Neural progenitor cell (in vitro differentiated cells): ENCODE data around the gene RASGRP2. TPM values are rescaled to one million over a fixed set of nuclear protein-coding genes. Genes with fewer than 3 reads are reported as not detected.

Experiments
- DNase-seq: peaks from one replicate; pipeline ENCODE4 v3.0.0-alpha.2; 2016; ENCODE audit warnings: low spot score
- H2AFZ ChIP-seq: fragments of 200-600 bp; sonication (generic); replicated peaks from 2 replicates; pipeline ENCODE4 v1.6.1; 2016; ENCODE audit warnings: antibody characterized with exemption
- H3F3A ChIP-seq: fragments of 200-600 bp; sonication (generic); 2 replicates; pipeline ENCODE4 v1.6.1; 2016; ENCODE audit warnings: antibody characterized with exemption, low read depth
- H3K27ac ChIP-seq: fragments of 200-600 bp; sonication (generic); 2 replicates; pipeline ENCODE4 v1.5.1; 2016; ENCODE audit warnings: mild to moderate bottlenecking
- H3K27me3 ChIP-seq: fragments of 200-600 bp; sonication (generic); 2 replicates; pipeline ENCODE4 v1.6.1; 2016; ENCODE audit warnings: mild to moderate bottlenecking, moderate library complexity
- H3K36me3 ChIP-seq: fragments of 200-600 bp; sonication (generic); 2 replicates; pipeline ENCODE4 v1.5.1; 2016
- H3K4me1 ChIP-seq: fragments of 200-600 bp; sonication (generic); 2 replicates; pipeline ENCODE4 v1.6.1; 2016; ENCODE audit warnings: mixed run types
- H3K4me2 ChIP-seq: fragments of 200-600 bp; sonication (generic); 2 replicates; pipeline ENCODE4 v1.6.1; 2016
- H3K4me3 ChIP-seq: fragments of 200-600 bp; sonication (generic); 2 replicates; pipeline ENCODE4 v1.5.1; 2016
- H3K79me2 ChIP-seq: fragments of 200-600 bp; sonication (generic); 2 replicates; pipeline ENCODE4 v1.6.1; 2016; ENCODE audit warnings: low read depth
- H3K9ac ChIP-seq: fragments of 200-600 bp; sonication (generic); 2 replicates; pipeline ENCODE4 v1.6.1; 2016
- H3K9me3 ChIP-seq: fragments of 200-600 bp; sonication (generic); 2 replicates; pipeline ENCODE4 v1.5.1; 2016; ENCODE audit warnings: low read depth
- H4K20me1 ChIP-seq: fragments of 200-600 bp; sonication (generic); 2 replicates; pipeline ENCODE4 v1.6.1; 2016; ENCODE audit warnings: low read depth
- H3K27ac Mint-ChIP-seq: 3 replicates; pipeline ENCODE4 v1.8.0; 2021; ENCODE audit warnings: mixed read lengths
- H3K27me3 Mint-ChIP-seq: 2 replicates; pipeline ENCODE4 v1.8.0; 2022; ENCODE audit warnings: low read depth, mild to moderate bottlenecking, inconsistent platforms, moderate library complexity, mixed read lengths; ENCODE audit not compliant: insufficient read depth
- H3K36me3 Mint-ChIP-seq: 3 replicates; pipeline ENCODE4 v1.8.0; 2021; ENCODE audit warnings: mixed read lengths
- H3K4me1 Mint-ChIP-seq: 3 replicates; pipeline ENCODE4 v1.8.0; 2021; ENCODE audit warnings: mixed read lengths
- H3K4me3 Mint-ChIP-seq: 3 replicates; pipeline ENCODE4 v1.8.0; 2021; ENCODE audit warnings: mild to moderate bottlenecking, moderate library complexity, mixed read lengths
- H3K9me3 Mint-ChIP-seq: 3 replicates; pipeline ENCODE4 v1.8.0; 2020; ENCODE audit warnings: mixed read lengths
- CTCF ChIP-seq: fragments of 200-600 bp; sonication (generic); IDR thresholded peaks from 2 replicates; pipeline ENCODE4 v1.5.1; 2017; ENCODE audit warnings: antibody characterized with exemption, mild to moderate bottlenecking
- EZH2 ChIP-seq: fragments of 200-600 bp; sonication (generic); IDR thresholded peaks from 2 replicates; pipeline ENCODE4 v1.6.1; 2017; ENCODE audit warnings: antibody characterized with exemption, mild to moderate bottlenecking, moderate library complexity
- EZH2phosphoT487 ChIP-seq: fragments of 200-600 bp; sonication (generic); IDR thresholded peaks from 2 replicates; pipeline ENCODE4 v1.6.1; 2017; ENCODE audit warnings: antibody characterized with exemption
- total RNA-seq: library from RNA; depleted of rRNA; stranded (reverse); fragments of >200 nt; gene quantifications from 2 replicates; pipeline ENCODE4 v1.2.3, GENCODE V29; 2015; ENCODE audit warnings: low replicate concordance

Gene RASGRP2
- total RNA-seq, 1 donor from 2014 or later, result 0.06 TPM

- H3K9me3 Mint-ChIP-seq, result no peaks in the 10 kb centered on the region
- H3K27ac Mint-ChIP-seq, result no peak overlapping the region
- no peaks in the 10 kb centered on the region for H4K20me1 ChIP-seq
- no peak for DNase-seq
- H3K79me2 ChIP-seq, result no peaks in the 10 kb centered on the region
- H3K36me3 ChIP-seq, result no peaks in the 10 kb centered on the region
- H3K9me3 ChIP-seq, result no peaks in the 10 kb centered on the region
- no peak overlapping the region for H3K9ac ChIP-seq
- peaks cover 19% of the 10 kb centered on the region for H3K4me1 ChIP-seq
- TF ChIP-seq CTCF (no peak), EZH2phosphoT487 (no peak), EZH2 (no peak)
- no peak overlapping the region for H3K27ac ChIP-seq
- no peaks in the 10 kb centered on the region for H3K36me3 Mint-ChIP-seq
- no peak overlapping the region for H3K4me2 ChIP-seq
- no peak overlapping the region for H2AFZ ChIP-seq
- H3F3A ChIP-seq, result no peaks in the 10 kb centered on the region
- H3K4me3 ChIP-seq, result no peak overlapping the region
- no peak overlapping the region for H3K4me3 Mint-ChIP-seq
- peaks cover 69% of the 10 kb centered on the region for H3K4me1 Mint-ChIP-seq
- peaks cover 10% of the 10 kb centered on the region for H3K27me3 Mint-ChIP-seq
- H3K27me3 ChIP-seq, result peaks cover 37% of the 10 kb centered on the region
Observed at GRCh38 chr11:64691543-64691942, 52.4 kb downstream of the RASGRP2 start.

- Mint-ChIP-seq H3K27me3 (peaks cover 8% of the 10 kb centered on the region), H3K36me3 (no peaks in the 10 kb centered on the region), H3K9me3 (no peaks in the 10 kb centered on the region), H3K4me1 (peaks cover 60% of the 10 kb centered on the region), H3K4me3 (no peak overlapping the region), H3K27ac (no peak overlapping the region)
- Histone ChIP-seq H3K36me3 (no peaks in the 10 kb centered on the region), H3K9ac (no peak overlapping the region), H3K4me3 (no peak overlapping the region), H3K27me3 (peaks cover 37% of the 10 kb centered on the region), H3F3A (no peaks in the 10 kb centered on the region), H2AFZ (no peak overlapping the region), H3K79me2 (no peaks in the 10 kb centered on the region), H3K9me3 (no peaks in the 10 kb centered on the region), H4K20me1 (no peaks in the 10 kb centered on the region), H3K4me2 (no peak overlapping the region), H3K27ac (no peak overlapping the region), H3K4me1 (peaks cover 19% of the 10 kb centered on the region)
- TF ChIP-seq CTCF, result no peak
- TF ChIP-seq EZH2, result no peak
- TF ChIP-seq EZH2phosphoT487, result no peak
- DNase-seq, result no peak
Observed at GRCh38 chr11:64690235-64690634, 53.7 kb downstream of the RASGRP2 start.

DNA sequence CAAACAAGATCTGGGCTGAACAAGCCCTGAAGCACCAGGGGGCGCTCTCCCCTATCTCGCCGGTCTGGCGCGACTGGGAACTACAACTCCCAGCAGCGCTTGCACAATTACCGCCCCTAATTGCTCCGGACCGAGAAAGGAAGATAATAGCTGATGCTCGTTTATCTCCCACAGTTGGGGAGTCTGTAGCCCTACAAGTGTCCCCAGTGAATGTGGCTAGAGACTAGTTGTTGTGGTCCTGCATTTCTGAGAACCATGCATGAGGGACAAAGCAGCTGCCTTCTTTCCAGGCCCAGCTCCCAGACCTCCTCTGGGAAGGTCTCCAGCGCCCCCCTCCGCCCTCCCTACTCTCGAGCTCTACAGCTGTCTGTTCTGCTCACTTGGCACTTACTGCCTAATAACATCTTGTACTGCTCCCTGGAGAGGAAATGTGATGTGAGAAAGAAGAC, 55.4 kb downstream of the RASGRP2 start:
- peaks cover 43% of the 10 kb centered on the region for H3K4me1 Mint-ChIP-seq
- H2AFZ ChIP-seq, result peak overlapping the region; percentile 96
- H3K36me3 Mint-ChIP-seq, result peaks cover 3% of the 10 kb centered on the region
- no peaks in the 10 kb centered on the region for H4K20me1 ChIP-seq
- H3K9ac ChIP-seq, result no peak overlapping the region
- H3K4me2 ChIP-seq, result peak overlapping the region; percentile 77
- peak overlapping the region; percentile 59 for H3K27ac Mint-ChIP-seq
- no peaks in the 10 kb centered on the region for H3K36me3 ChIP-seq
- peaks cover 6% of the 10 kb centered on the region for H3K27me3 Mint-ChIP-seq
- no peaks in the 10 kb centered on the region for H3K9me3 ChIP-seq
- H3K4me1 ChIP-seq, result peaks cover 9% of the 10 kb centered on the region
- H3K27ac ChIP-seq, result no peak overlapping the region
- H3K9me3 Mint-ChIP-seq, result no peaks in the 10 kb centered on the region
- peak overlapping the region; percentile 84 for H3K4me3 Mint-ChIP-seq
- H3K79me2 ChIP-seq, result no peaks in the 10 kb centered on the region
- peak; percentile 95 for DNase-seq
- TF ChIP-seq EZH2 (no peak), CTCF (peak; percentile 83), EZH2phosphoT487 (no peak)
- H3K4me3 ChIP-seq, result peak overlapping the region; percentile 63
- H3F3A ChIP-seq, result no peaks in the 10 kb centered on the region
- peaks cover 36% of the 10 kb centered on the region for H3K27me3 ChIP-seq
